ENCODE data around the gene LIME1.
A peak's percentile ranks its signal among the peaks of the same experiment; 100 is the strongest.

The LIME1 gene

GRCh38 chr20:63697357-63697867 is 39.1 kb upstream of the LIME1 start:
- no peak for DNase-seq

- DNase-seq, result no peak
These were observed 38.5 kb upstream of the LIME1 start for GRCh38 chr20:63697868-63698545.

GRCh38 chr20:63698739-63699465 is 37.6 kb upstream of the LIME1 start:
- DNase-seq, result peak in 1 of 2 experiments; percentile 53

GRCh38 chr20:63699466-63700198 is 36.8 kb upstream of the LIME1 start:
- no peak for DNase-seq

- DNase-seq, result no peak
These were observed 36.0 kb upstream of the LIME1 start for GRCh38 chr20:63700199-63701050.

GRCh38 chr20:63701051-63701328 is 35.5 kb upstream of the LIME1 start:
- DNase-seq, result no peak

- no peak for DNase-seq
These were observed 35.0 kb upstream of the LIME1 start for GRCh38 chr20:63701329-63702035.

GRCh38 chr20:63702036-63702665 is 34.3 kb upstream of the LIME1 start:
- DNase-seq, result no peak

GRCh38 chr20:63702751-63703470 is 33.6 kb upstream of the LIME1 start:
- DNase-seq, result no peak

GRCh38 chr20:63703471-63703975 is 32.9 kb upstream of the LIME1 start:
- DNase-seq, result no peak

GRCh38 chr20:63703976-63704748 is 32.3 kb upstream of the LIME1 start:
- no peak for DNase-seq

GRCh38 chr20:63704749-63705117 is 31.7 kb upstream of the LIME1 start:
- no peak for DNase-seq

GRCh38 chr20:63705232-63706026 is 31.0 kb upstream of the LIME1 start:
- DNase-seq, result no peak

- DNase-seq, result no peak
These were observed 30.3 kb upstream of the LIME1 start for GRCh38 chr20:63706027-63706695.

- peak in 1 of 2 experiments; percentile 47 for DNase-seq
These were observed 29.5 kb upstream of the LIME1 start for GRCh38 chr20:63706852-63707557.

GRCh38 chr20:63707558-63708300 is 28.7 kb upstream of the LIME1 start, which contains the start of the genes ARFRP1 and ZGPAT:
TSS of gene ARFRP1 (minus strand) at chr20:63707976. CDS start at chr20:63707091, 885 bp downstream.
TSS of gene ZGPAT (plus strand) at chr20:63708039. CDS start at chr20:63708581, 542 bp downstream.
- peak; percentile 82 to 94 for DNase-seq

Measured in SHP77 (cell line).